A549 (cell line): Measurements from ENCODE around the gene MCRS1. TPM values are rescaled to one million over a fixed set of nuclear protein-coding genes. Genes with fewer than 3 reads are reported as not detected.

Experiments
- ATAC-seq, 2 experiments: fragments of 200-7000 bp in 1 of 2; fragments of >200 bp in 1 of 2; cut with Nextera tagmentation in 1 of 2; cut with Tn5 transposase in 1 of 2; 3 replicates each; pipeline versions ENCODE4 v1.8.0 to v1.9.1; 2018 to 2020; ENCODE audit warnings: mild to moderate bottlenecking in 1 of 2, moderate library complexity in 1 of 2
- CTCF ChIA-PET: fragments of 300-600 bp; sonication (Branson Sonifier 250); formaldehyde crosslinking; extraction: SDS; loops from one replicate; lab custom pipeline; 2021; ENCODE audit warnings: antibody characterized with exemption, inconsistent platforms; lab: Yijun Ruan, JAX
- POLR2A ChIA-PET: fragments of 350-600 bp; formaldehyde crosslinking; extraction: SDS; loops from one replicate; lab custom pipeline; 2021; ENCODE audit warnings: antibody characterized with exemption, inconsistent platforms; lab: Yijun Ruan, JAX
- DNase-seq, 2 experiments: peaks; one replicate each; pipeline versions ENCODE4 v3.0.0 to v3.0.0-alpha.2; 2011 to 2016; ENCODE audit warnings: low read depth in 1 of 2, low spot score in 1 of 2
- FAIRE-seq: peaks from 2 replicates; lab custom pipeline; 2011; peaks lifted over from hg19 to GRCh38; lab: Jason Lieb, UNC
- H3K27ac ChIP-seq, 2 experiments: fragments of >200 bp; sonication (Bioruptor Twin); formaldehyde crosslinking; 3 replicates each; pipeline ENCODE4 v1.5.1; 2016 to 2017
- H3K4me1 ChIP-seq: fragments of >200 bp; sonication (Bioruptor Twin); formaldehyde crosslinking; 3 replicates; pipeline ENCODE4 v1.6.1; 2016
- H3K4me2 ChIP-seq: fragments of >200 bp; sonication (Bioruptor Twin); formaldehyde crosslinking; 3 replicates; pipeline ENCODE4 v1.6.1; 2016
- H3K4me3 ChIP-seq: fragments of >200 bp; sonication (Bioruptor Twin); formaldehyde crosslinking; 3 replicates; pipeline ENCODE4 v1.5.1; 2016
- H3K9me3 ChIP-seq: fragments of >200 bp; sonication (Bioruptor Twin); formaldehyde crosslinking; 3 replicates; pipeline ENCODE4 v1.6.1; 2016
- BHLHE40 ChIP-seq: IDR thresholded peaks from 2 replicates; pipeline ENCODE4 v1.6.1; 2012; ENCODE audit warnings: low read depth, low read length, inconsistent platforms
- CBX2 ChIP-seq: fragments of 200-600 bp; sonication (generic); IDR thresholded peaks from 2 replicates; pipeline ENCODE4 v1.6.1; 2016; ENCODE audit warnings: low read depth, mild to moderate bottlenecking, borderline replicate concordance
- CHD4 ChIP-seq: fragments of 200-600 bp; sonication (generic); IDR thresholded peaks from 2 replicates; pipeline ENCODE4 v1.6.1; 2016; ENCODE audit warnings: antibody characterized with exemption, mild to moderate bottlenecking, borderline replicate concordance
- ESRRA ChIP-seq: fragments of 150-350 bp; IDR thresholded peaks from 2 replicates; pipeline ENCODE4 v1.6.1; 2014; ENCODE audit warnings: mild to moderate bottlenecking, low read length, borderline replicate concordance
- FOSB ChIP-seq: fragments of 250-450 bp; sonication (Bioruptor Pico); IDR thresholded peaks from 2 replicates; pipeline ENCODE4 v1.5.0; 2020; ENCODE audit warnings: mild to moderate bottlenecking, moderate library complexity
- FOSL2 ChIP-seq, 2 experiments: fragments of 450-650 bp in 1 of 2; fragments of >200 bp in 1 of 2; sonication (Bioruptor Twin) in 1 of 2; formaldehyde crosslinking; IDR thresholded peaks; 2 replicates each; pipeline versions ENCODE4 v1.5.0 to v1.6.1; 2016 to 2020; ENCODE audit warnings: mild to moderate bottlenecking in 1 of 2, moderate library complexity in 1 of 2
- HOXA7 ChIP-seq: fragments of 250-450 bp; sonication (Bioruptor Pico); IDR thresholded peaks from 2 replicates; pipeline ENCODE4 v1.5.0; 2020; ENCODE audit warnings: mild to moderate bottlenecking, moderate library complexity
- HOXB5 ChIP-seq: fragments of 250-450 bp; sonication (Bioruptor Pico); IDR thresholded peaks from 2 replicates; pipeline ENCODE4 v1.5.0; 2020; ENCODE audit warnings: mild to moderate bottlenecking, moderate library complexity
- JUNB ChIP-seq: fragments of >200 bp; sonication (Bioruptor Twin); formaldehyde crosslinking; IDR thresholded peaks from 2 replicates; pipeline ENCODE4 v1.6.1; 2016
- KDM1A ChIP-seq: fragments of 200-600 bp; sonication (generic); IDR thresholded peaks from 2 replicates; pipeline ENCODE4 v1.6.1; 2016; ENCODE audit warnings: low read depth, mild to moderate bottlenecking
- KDM5A ChIP-seq: fragments of 200-600 bp; sonication (generic); IDR thresholded peaks from 2 replicates; pipeline ENCODE4 v1.6.1; 2016; ENCODE audit warnings: antibody characterized with exemption, mild to moderate bottlenecking
- MAFK ChIP-seq: fragments of 450-650 bp; IDR thresholded peaks from 2 replicates; pipeline ENCODE4 v1.6.1; 2014; ENCODE audit not compliant: partially characterized antibody
- MAZ ChIP-seq: fragments of 150-350 bp; IDR thresholded peaks from 2 replicates; pipeline ENCODE4 v1.6.1; 2014; ENCODE audit warnings: antibody characterized with exemption, low read depth, low read length, borderline replicate concordance
- NPAS2 ChIP-seq: fragments of 250-450 bp; sonication (Bioruptor Pico); IDR thresholded peaks from 2 replicates; pipeline ENCODE4 v1.8.0; 2022; ENCODE audit warnings: mild to moderate bottlenecking, moderate library complexity, borderline replicate concordance
- NR3C1 ChIP-seq: fragments of >200 bp; sonication (Bioruptor Twin); formaldehyde crosslinking; IDR thresholded peaks from 3 replicates; pipeline ENCODE4 v1.6.1; 2017
- POLR2A ChIP-seq: IDR thresholded peaks from 2 replicates; pipeline ENCODE4 v1.6.1; 2012; ENCODE audit warnings: mild to moderate bottlenecking, low read length
- POLR2AphosphoS2 ChIP-seq: conservative IDR thresholded peaks from 2 replicates; pipeline ENCODE4 v1.6.1; 2012; ENCODE audit warnings: low read length, improper control_type of control experiment, inconsistent platforms
- RAD21 ChIP-seq, 2 experiments: fragments of >200 bp in 1 of 2; sonication (Bioruptor Twin) in 1 of 2; formaldehyde crosslinking in 1 of 2; IDR thresholded peaks in 1 of 2; conservative IDR thresholded peaks in 1 of 2; 2 replicates in 1 of 2; 3 replicates in 1 of 2; pipeline ENCODE4 v1.6.1; 2012 to 2018; ENCODE audit warnings: inconsistent platforms in 1 of 2
- TFCP2L1 ChIP-seq: fragments of 250-450 bp; sonication (Bioruptor Pico); IDR thresholded peaks from 2 replicates; pipeline ENCODE4 v1.5.0; 2021; ENCODE audit warnings: mild to moderate bottlenecking
- WGBS: methylation state at CpG from one replicate; pipeline ENCODE4 v1.1.6; 2017; ENCODE audit errors: missing lambda C conversion rate; 5-methylcytosine and 5-hydroxymethylcytosine counted together
- polyA plus RNA-seq, 4 experiments: library from polyadenylated mRNA; depleted of rRNA in 3 of 4; stranded (reverse); fragments of >200 nt; fragmentation: RNase III in 1 of 4; extraction: RNeasy Plus Mini Kit Qiagen cat#74134 plus additional on column Dnase treatment in 1 of 4; gene quantifications; 2 replicates in 3 of 4; 3 replicates in 1 of 4; pipeline ENCODE4 v1.2.3, GENCODE V29; 2011 to 2017
- TF ChIP-seq, protein P1 (sequence below): fragments of >200 bp; sonication (Bioruptor Twin); formaldehyde crosslinking; IDR thresholded peaks from 3 replicates; pipeline ENCODE4 v1.6.1; 2016

MCRS1 gene
- polyA plus RNA-seq, 2 of the 4 experiments (the other 2 are of a cell fraction) = 64.1 to 68.5 TPM

DNA sequence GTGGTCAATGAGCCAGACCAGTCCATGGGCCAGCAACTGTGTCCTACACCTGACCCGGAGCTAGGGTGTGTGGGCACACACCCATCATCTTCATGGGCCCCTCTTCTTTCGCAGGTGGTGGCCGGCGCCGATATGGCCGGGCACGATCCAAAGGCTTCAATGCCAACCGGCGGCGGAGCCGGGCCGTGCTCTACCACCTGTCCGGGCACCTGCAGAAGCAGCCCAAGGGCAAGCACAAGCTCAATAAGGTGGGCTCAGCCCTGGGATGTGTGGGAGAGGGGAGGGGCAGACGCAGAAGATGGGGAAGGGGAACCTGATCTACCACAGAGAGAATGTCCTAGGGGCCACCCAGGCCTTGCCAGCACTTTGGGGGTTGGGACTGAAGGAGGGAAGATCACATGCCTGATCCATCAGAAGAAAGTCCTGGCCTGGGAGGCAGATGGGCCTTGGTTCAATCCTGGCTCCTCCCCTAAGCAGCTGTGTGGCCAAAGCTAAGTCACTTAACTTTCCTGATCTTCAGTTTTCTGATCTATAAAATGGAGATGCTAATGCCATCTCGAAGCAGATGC is 25.3 kb downstream of the MCRS1 start:
- H3K27ac ChIP-seq = no peak overlapping the region
- H3K4me1 ChIP-seq = peaks cover 11% of the 10 kb centered on the region; the same call in 2 of the 3 replicates
- H3K9me3 ChIP-seq = no peaks in the 10 kb centered on the region
- TF ChIP-seq NPAS2 (CRISPR knock-in tag) (no peak), BHLHE40 (no peak), NR3C1 (no peak), KDM1A (no peak)
- FAIRE-seq = no peak
- no peak for ATAC-seq
- ChIA-PET POLR2A (no interaction called here), CTCF (interaction anchor here (0.8 to 6.8 kb wide), 4 partner anchors 9 to 211 kb away, joined by 3 to 56 read pairs (median 8); no protein-coding TSS in a partner anchor)
- no peak for DNase-seq
- WGBS = 93% methylated on average over 15 of the region's 15 CpGs
- no peak overlapping the region for H3K4me3 ChIP-seq
- H3K4me2 ChIP-seq = no peak overlapping the region

DNA sequence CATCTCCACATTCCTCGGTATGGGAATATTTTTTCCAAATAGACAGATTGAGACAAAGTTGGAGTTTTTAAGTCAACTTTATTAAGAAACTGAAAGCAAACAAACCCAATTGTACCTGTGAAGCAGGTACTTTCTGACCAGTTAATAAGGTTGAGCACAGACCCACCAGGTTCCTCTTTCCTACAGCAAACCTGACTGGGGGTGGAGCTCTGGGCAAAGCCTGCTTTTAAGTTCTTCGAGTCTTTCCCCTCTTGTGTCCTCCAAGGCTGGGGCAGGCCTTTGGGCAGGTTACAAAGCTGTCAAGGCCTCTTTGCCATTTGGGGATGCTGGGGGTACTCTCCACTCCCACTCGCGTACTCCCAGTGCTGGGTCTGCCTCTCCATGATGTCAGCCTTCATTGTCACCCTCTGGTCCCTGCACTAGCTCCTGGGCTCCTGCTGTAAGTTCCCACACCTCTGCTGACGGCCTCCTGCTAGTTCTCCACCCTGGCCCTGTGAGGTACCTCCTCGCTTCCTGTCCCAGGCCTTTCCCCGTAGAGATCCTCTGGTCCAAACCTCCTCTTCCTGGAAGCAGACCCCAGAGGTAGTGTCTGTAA is 25.9 kb downstream of the MCRS1 start:
- CTCF ChIA-PET = interaction anchor here (0.8 to 6.8 kb wide), 4 partner anchors 9 to 211 kb away, joined by 3 to 56 read pairs (median 8); no protein-coding TSS in a partner anchor

DNA sequence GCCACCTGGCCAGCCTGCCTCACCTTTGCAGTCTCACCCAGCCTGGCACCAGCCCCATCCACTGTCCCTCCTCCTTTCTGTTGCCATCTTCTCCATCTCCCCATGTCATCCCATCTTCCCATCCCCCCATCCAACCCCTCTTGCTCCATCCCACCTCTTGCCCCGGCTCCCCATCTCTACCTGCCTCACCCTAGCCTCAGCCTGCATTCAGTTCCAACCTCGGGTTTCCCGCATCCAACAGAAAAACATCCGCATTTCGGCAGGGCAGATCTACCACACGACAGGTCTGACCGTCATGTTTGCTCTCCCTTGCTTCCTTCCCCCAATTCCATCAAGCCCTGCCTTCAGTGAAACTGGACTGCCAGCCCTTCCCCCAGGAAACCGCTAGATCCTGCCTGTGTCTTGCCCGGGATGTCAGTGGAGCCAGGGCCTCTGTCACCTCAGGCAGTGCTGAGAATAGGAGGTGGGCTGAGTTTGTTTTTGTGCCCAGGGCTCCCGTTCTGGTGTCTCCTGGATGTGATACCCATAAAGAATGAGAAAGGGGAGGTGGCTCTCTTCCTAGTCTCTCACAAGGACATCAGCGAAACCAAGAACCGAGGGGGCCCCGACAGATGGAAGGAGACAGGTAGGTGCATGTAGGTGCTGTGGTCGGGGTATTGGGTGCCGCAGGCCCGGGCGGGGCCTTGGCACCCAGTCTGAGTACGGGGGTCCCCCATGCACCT is 26.6 kb downstream of the MCRS1 start:
- ChIA-PET POLR2A (no interaction called here), CTCF (interaction anchor here (1.8 to 6.8 kb wide), 4 partner anchors 15 to 194 kb away, joined by 6 to 56 read pairs (median 8); partner anchors contain the start of gene DNAJC22)
- ATAC-seq (no peak), FAIRE-seq (no peak), DNase-seq (no peak)
- H3K4me2 ChIP-seq = no peak overlapping the region
- peaks cover 25% of the 10 kb centered on the region for H3K4me1 ChIP-seq
- H3K9me3 ChIP-seq = no peaks in the 10 kb centered on the region
- H3K27ac ChIP-seq = no peak overlapping the region
- 88% methylated on average over 18 of the region's 18 CpGs for WGBS
- H3K4me3 ChIP-seq = no peak overlapping the region
- no peak for TF ChIP-seq MAZ
- TF ChIP-seq FOSB (CRISPR knock-in tag) = no peak
- TF ChIP-seq MAFK = no peak
- no peak for TF ChIP-seq POLR2AphosphoS2
- TF ChIP-seq ESRRA = no peak
- no peak for TF ChIP-seq FOSL2 (IDR thresholded peaks at IDR 0.05)
- no peak for TF ChIP-seq FOSL2 (CRISPR knock-in tag; IDR thresholded peaks at IDR 0.05)

More for the DNA sequence above, 25.9 kb downstream of the MCRS1 start:
- no peak overlapping the region for H3K4me2 ChIP-seq
- H3K27ac ChIP-seq = no peak overlapping the region
- no peak for FAIRE-seq
- TF ChIP-seq, protein P1, sequence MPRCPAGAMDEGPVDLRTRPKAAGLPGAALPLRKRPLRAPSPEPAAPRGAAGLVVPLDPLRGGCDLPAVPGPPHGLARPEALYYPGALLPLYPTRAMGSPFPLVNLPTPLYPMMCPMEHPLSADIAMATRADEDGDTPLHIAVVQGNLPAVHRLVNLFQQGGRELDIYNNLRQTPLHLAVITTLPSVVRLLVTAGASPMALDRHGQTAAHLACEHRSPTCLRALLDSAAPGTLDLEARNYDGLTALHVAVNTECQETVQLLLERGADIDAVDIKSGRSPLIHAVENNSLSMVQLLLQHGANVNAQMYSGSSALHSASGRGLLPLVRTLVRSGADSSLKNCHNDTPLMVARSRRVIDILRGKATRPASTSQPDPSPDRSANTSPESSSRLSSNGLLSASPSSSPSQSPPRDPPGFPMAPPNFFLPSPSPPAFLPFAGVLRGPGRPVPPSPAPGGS = no peak
- TF ChIP-seq JUNB (no peak), POLR2A (no peak), KDM5A (no peak), FOSB (CRISPR knock-in tag) (no peak), CBX2 (no peak)
- ATAC-seq = no peak
- POLR2A ChIA-PET = no interaction called here
- 91% methylated on average over 7 of the region's 7 CpGs for WGBS
- H3K4me1 ChIP-seq = peaks cover 18% of the 10 kb centered on the region; the same call in 2 of the 3 replicates
- no peaks in the 10 kb centered on the region for H3K9me3 ChIP-seq
- no peak overlapping the region for H3K4me3 ChIP-seq
- no peak for DNase-seq

DNA sequence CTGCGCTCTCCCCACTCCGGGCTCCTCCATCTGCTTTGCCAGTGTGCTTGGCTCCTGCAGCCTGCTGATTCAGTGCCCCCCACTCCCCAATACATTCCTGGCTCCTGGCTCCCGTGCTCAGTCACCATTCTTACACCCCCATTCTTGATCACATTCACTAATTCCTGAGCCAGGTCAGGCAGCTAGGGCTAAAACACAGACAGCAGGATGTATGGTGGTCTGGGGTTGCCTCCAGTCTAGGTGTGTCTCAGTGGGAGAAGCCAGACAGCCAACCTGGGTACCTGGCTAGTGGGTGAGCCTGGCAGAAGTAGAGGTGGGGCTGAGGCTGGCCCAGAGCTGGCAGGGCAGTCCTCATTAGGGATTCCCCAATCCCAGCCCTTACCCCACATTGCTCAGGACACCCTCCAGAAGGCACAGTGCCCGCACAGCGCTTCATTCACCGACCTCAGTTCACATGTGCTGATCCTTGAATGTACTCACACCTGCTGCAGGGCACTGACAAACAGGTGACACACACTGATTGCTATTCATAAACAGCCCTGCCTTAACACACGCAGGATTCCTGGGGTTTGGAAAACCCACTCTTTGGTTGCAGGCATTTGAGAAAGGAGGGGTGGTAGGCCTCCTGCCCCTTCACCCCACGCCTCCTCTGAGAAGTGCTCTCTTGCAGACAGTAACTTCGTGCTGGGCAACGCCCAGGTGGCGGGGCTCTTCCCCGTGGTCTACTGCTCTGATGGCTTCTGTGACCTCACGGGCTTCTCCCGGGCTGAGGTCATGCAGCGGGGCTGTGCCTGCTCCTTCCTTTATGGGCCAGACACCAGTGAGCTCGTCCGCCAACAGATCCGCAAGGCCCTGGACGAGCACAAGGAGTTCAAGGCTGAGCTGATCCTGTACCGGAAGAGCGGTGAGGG is 27.5 kb downstream of the MCRS1 start:
- DNase-seq = no peak
- POLR2A ChIA-PET = no interaction called here
- FAIRE-seq = no peak
- no peak overlapping the region; a peak in 1 of 6 replicates for H3K27ac ChIP-seq
- H3K9me3 ChIP-seq = no peaks in the 10 kb centered on the region
- H3K4me1 ChIP-seq = peaks cover 32% of the 10 kb centered on the region
- TF ChIP-seq TFCP2L1 (CRISPR knock-in tag) (no peak), RAD21 (conservative IDR thresholded peaks at IDR 0.05 in 1 of 2, IDR thresholded peaks at IDR 0.05 in 1 of 2) (no peak), FOSL2 (IDR thresholded peaks at IDR 0.05) (no peak), FOSL2 (CRISPR knock-in tag; IDR thresholded peaks at IDR 0.05) (no peak), HOXB5 (CRISPR knock-in tag) (no peak), CHD4 (no peak), HOXA7 (CRISPR knock-in tag) (no peak)
- H3K4me2 ChIP-seq = no peak overlapping the region
- 86% methylated on average over 21 of the region's 21 CpGs for WGBS
- CTCF ChIA-PET = interaction anchor here (0.8 to 9.1 kb wide), 7 partner anchors 13 to 193 kb away, joined by 4 to 63 read pairs (median 7); partner anchors contain the start of gene DNAJC22
- no peak overlapping the region for H3K4me3 ChIP-seq
- no peak for ATAC-seq
